GM18499 (cell line): ENCODE data around the gene TREML4.
"Not testable (repeated sequence)": the region's sequence is repeated elsewhere in the genome, so short reads cannot be mapped to it uniquely, and the experiment has no call there.

ENCODE experiments used
- ATAC-seq: cut with Tn5 transposase; IDR thresholded peaks from one replicate; pipeline ENCODE4 v1.9.1; 2021; ENCODE audit warnings: moderate number of reproducible peaks; ENCODE audit not compliant: insufficient read depth, unreplicated experiment

TREML4 gene

GRCh38 chr6:41201764-41202173 is 26.4 kb upstream of the TREML4 start:
- ATAC-seq: no peak

GRCh38 chr6:41204156-41204555 is 24.0 kb upstream of the TREML4 start:
- ATAC-seq: no peak

GRCh38 chr6:41208439-41209106 is 19.6 kb upstream of the TREML4 start:
- no peak for ATAC-seq

- ATAC-seq: no peak
These were observed 18.4 kb upstream of the TREML4 start for GRCh38 chr6:41209547-41210320.

- ATAC-seq: no peak
These were observed 13.4 kb upstream of the TREML4 start for GRCh38 chr6:41214559-41215238.

- no peak for ATAC-seq
These were observed 12.4 kb upstream of the TREML4 start for GRCh38 chr6:41215777-41216176.

- no peak for ATAC-seq
These were observed 11.5 kb upstream of the TREML4 start for GRCh38 chr6:41216616-41217015.

- ATAC-seq: no peak
These were observed 6.1 kb upstream of the TREML4 start for GRCh38 chr6:41222045-41222444.

GRCh38 chr6:41222513-41222912 is 5.6 kb upstream of the TREML4 start:
- ATAC-seq: no peak

- ATAC-seq: no peak
These were observed 3.3 kb upstream of the TREML4 start for GRCh38 chr6:41224800-41225199.

GRCh38 chr6:41226752-41227151 is 1.4 kb upstream of the TREML4 start:
- ATAC-seq: no peak

GRCh38 chr6:41228616-41229015 is 467 bp downstream of the TREML4 start:
- ATAC-seq: no peak

- ATAC-seq: no peak
These were observed 1.6 kb downstream of the TREML4 start for GRCh38 chr6:41229721-41230120.

- ATAC-seq: no peak
These were observed 3.1 kb downstream of the TREML4 start for GRCh38 chr6:41231246-41231645.

- no peak for ATAC-seq
These were observed 4.5 kb downstream of the TREML4 start for GRCh38 chr6:41232667-41233066.

- ATAC-seq: no peak
These were observed 8.1 kb downstream of the TREML4 start for GRCh38 chr6:41236276-41236675.

GRCh38 chr6:41237128-41237527 is 9.0 kb downstream of the TREML4 start:
- ATAC-seq: no peak

GRCh38 chr6:41239467-41240159 is 11.5 kb downstream of the TREML4 start:
- ATAC-seq: no peak

GRCh38 chr6:41246529-41246928 is 18.4 kb downstream of the TREML4 start:
- not testable (repeated sequence) for ATAC-seq

GRCh38 chr6:41247288-41247865 is 19.2 kb downstream of the TREML4 start:
- ATAC-seq: no peak
